Astrocyte (in vitro differentiated cells and primary cell): ENCODE results near the gene THADA. TPM values are rescaled to one million over a fixed set of nuclear protein-coding genes. Genes with fewer than 3 reads are reported as not detected.
A peak's percentile ranks its signal among the peaks of the same experiment; 100 is the strongest.

Source experiments
- DNase-seq: peaks from one replicate; pipeline ENCODE4 v3.0.0-alpha.2; 2010; ENCODE audit warnings: low read depth
- FAIRE-seq: peaks from 2 replicates; lab custom pipeline; 2011; peaks lifted over from hg19 to GRCh38; lab: Jason Lieb, UNC
- H2AFZ ChIP-seq: 2 replicates; pipeline ENCODE4 v1.6.0; 2012; ENCODE audit warnings: low read depth, low read length, inconsistent platforms
- H3K27ac ChIP-seq: 2 replicates; pipeline ENCODE4 v1.5.1; 2011; ENCODE audit warnings: low read depth, low read length, inconsistent platforms
- H3K27me3 ChIP-seq: 2 replicates; pipeline ENCODE4 v1.6.0; 2011; ENCODE audit warnings: low read length, inconsistent platforms; ENCODE audit not compliant: insufficient read depth
- H3K36me3 ChIP-seq: 2 replicates; pipeline ENCODE4 v1.5.1; 2011; ENCODE audit warnings: low read length, inconsistent platforms; ENCODE audit not compliant: insufficient read depth
- H3K4me1 ChIP-seq: 2 replicates; pipeline ENCODE4 v1.5.1; 2011; ENCODE audit warnings: low read length, inconsistent platforms; ENCODE audit not compliant: insufficient read depth
- H3K4me2 ChIP-seq: 2 replicates; pipeline ENCODE4 v1.6.0; 2012; ENCODE audit warnings: low read length, inconsistent platforms
- H3K4me3 ChIP-seq: 2 replicates; pipeline ENCODE4 v1.5.1; 2011; ENCODE audit warnings: low read depth, mild to moderate bottlenecking, low read length, inconsistent platforms; ENCODE audit not compliant: insufficient read depth
- H3K79me2 ChIP-seq: 2 replicates; pipeline ENCODE4 v1.6.0; 2012; ENCODE audit warnings: mild to moderate bottlenecking, low read length, inconsistent platforms; ENCODE audit not compliant: insufficient read depth
- H3K9ac ChIP-seq: 2 replicates; pipeline ENCODE4 v1.6.0; 2012; ENCODE audit warnings: mild to moderate bottlenecking, low read length, inconsistent platforms
- H3K9me3 ChIP-seq: 2 replicates; pipeline ENCODE4 v1.5.1; 2012; ENCODE audit warnings: low read depth, mild to moderate bottlenecking, low read length, inconsistent platforms; ENCODE audit not compliant: insufficient read depth
- H4K20me1 ChIP-seq: 2 replicates; pipeline ENCODE4 v1.6.0; 2012; ENCODE audit warnings: low read length, inconsistent platforms; ENCODE audit not compliant: insufficient read depth
- H3K27ac Mint-ChIP-seq: one replicate; pipeline ENCODE4 v1.8.0; 2021; ENCODE audit warnings: mild to moderate bottlenecking, mixed read lengths; ENCODE audit not compliant: unreplicated experiment
- H3K27me3 Mint-ChIP-seq: one replicate; pipeline ENCODE4 v1.8.0; 2021; ENCODE audit warnings: low read depth, mixed read lengths; ENCODE audit not compliant: unreplicated experiment
- H3K36me3 Mint-ChIP-seq: one replicate; pipeline ENCODE4 v1.8.0; 2021; ENCODE audit warnings: low read depth, mixed read lengths; ENCODE audit not compliant: unreplicated experiment
- H3K4me1 Mint-ChIP-seq: one replicate; pipeline ENCODE4 v1.8.0; 2021; ENCODE audit warnings: low read depth, mixed read lengths; ENCODE audit not compliant: unreplicated experiment
- H3K4me3 Mint-ChIP-seq: one replicate; pipeline ENCODE4 v1.8.0; 2021; ENCODE audit warnings: mild to moderate bottlenecking, moderate library complexity, mixed read lengths; ENCODE audit not compliant: unreplicated experiment
- H3K9me3 Mint-ChIP-seq: one replicate; pipeline ENCODE4 v1.8.0; 2021; ENCODE audit warnings: mild to moderate bottlenecking, mixed read lengths; ENCODE audit not compliant: unreplicated experiment
- CTCF ChIP-seq: IDR thresholded peaks from 2 replicates; pipeline ENCODE4 v1.5.1; 2011; ENCODE audit warnings: low read depth, mild to moderate bottlenecking, inconsistent platforms, low read length, moderate library complexity; ENCODE audit not compliant: insufficient read depth
- EZH2 ChIP-seq: IDR thresholded peaks from 2 replicates; pipeline ENCODE4 v1.6.1; 2012; ENCODE audit warnings: mild to moderate bottlenecking, low read length, inconsistent platforms; ENCODE audit not compliant: insufficient read depth
- total RNA-seq: library from RNA; stranded (reverse); gene quantifications from 2 replicates; pipeline ENCODE4 v1.2.1, GENCODE V29; 2021

THADA gene
- total RNA-seq, 1 donor from 2014 or later: 16.2 TPM

DNA sequence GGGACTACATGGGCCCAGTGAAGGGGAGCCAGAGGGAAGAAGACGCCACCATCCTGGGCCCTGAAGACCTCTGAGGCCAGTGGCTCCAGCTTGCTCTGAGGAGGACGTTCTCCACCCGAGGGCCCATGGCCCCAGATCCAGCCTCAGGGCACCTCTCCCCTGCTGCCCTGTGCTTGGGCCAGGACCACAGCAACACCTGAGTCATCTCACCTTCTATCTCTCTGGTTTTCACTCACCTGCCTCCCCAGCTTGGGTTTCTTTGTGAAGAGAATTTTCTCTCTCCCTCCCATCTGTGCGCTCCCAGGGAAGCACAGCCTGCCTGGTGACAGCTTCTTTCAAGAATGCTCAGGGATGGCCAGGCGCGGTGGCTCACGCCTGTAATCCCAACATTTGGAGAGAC is 389.2 kb downstream of the THADA start:
- Histone ChIP-seq H3K36me3 (no peaks in the 10 kb centered on the region), H3K27me3 (no peaks in the 10 kb centered on the region), H3K9ac (no peak overlapping the region), H3K4me2 (no peak overlapping the region), H3K4me3 (no peak overlapping the region), H3K4me1 (no peaks in the 10 kb centered on the region), H2AFZ (no peak overlapping the region), H4K20me1 (no peaks in the 10 kb centered on the region), H3K79me2 (no peaks in the 10 kb centered on the region), H3K9me3 (no peaks in the 10 kb centered on the region), H3K27ac (no peak overlapping the region)
- DNase-seq (no peak), FAIRE-seq (no peak)
- peaks cover 20% of the 10 kb centered on the region for H3K27me3 Mint-ChIP-seq
- no peak overlapping the region for H3K4me3 Mint-ChIP-seq
- peak overlapping the region; percentile 58 for H3K27ac Mint-ChIP-seq
- H3K36me3 Mint-ChIP-seq: no peaks in the 10 kb centered on the region
- TF ChIP-seq EZH2 (no peak), CTCF (no peak)
- H3K4me1 Mint-ChIP-seq: peaks cover 2% of the 10 kb centered on the region
- H3K9me3 Mint-ChIP-seq: no peaks in the 10 kb centered on the region

DNA sequence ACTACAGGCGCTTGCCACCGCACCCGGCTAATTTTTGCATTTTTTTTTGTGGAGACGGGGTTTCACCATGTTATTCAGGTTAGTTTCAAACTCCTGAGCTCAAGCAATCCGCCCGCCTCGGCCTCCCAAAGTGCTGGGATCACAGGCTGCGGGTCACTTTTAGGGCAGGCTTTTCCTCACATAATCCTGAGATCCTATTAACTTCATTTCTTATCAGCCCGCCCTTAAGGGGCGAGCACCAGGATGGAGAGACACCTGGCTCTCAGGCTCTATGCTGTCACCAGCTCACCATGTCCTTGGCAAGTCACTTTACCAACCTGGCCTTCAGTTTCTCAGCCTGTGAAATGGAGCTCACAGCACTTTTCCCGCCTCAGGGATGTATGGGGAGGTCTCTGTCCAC is 392.5 kb downstream of the THADA start:
- TF ChIP-seq CTCF: no peak
- no peak overlapping the region for H3K4me3 ChIP-seq
- Mint-ChIP-seq H3K27ac (no peak overlapping the region), H3K9me3 (no peaks in the 10 kb centered on the region), H3K27me3 (peaks cover 18% of the 10 kb centered on the region), H3K36me3 (no peaks in the 10 kb centered on the region), H3K4me1 (peaks cover 3% of the 10 kb centered on the region), H3K4me3 (no peak overlapping the region)
- H3K79me2 ChIP-seq: no peaks in the 10 kb centered on the region
- no peak for FAIRE-seq
- no peaks in the 10 kb centered on the region for H3K9me3 ChIP-seq
- DNase-seq: no peak
- H3K4me2 ChIP-seq: no peak overlapping the region
- no peaks in the 10 kb centered on the region for H3K27me3 ChIP-seq
- no peak overlapping the region for H3K27ac ChIP-seq
- no peaks in the 10 kb centered on the region for H4K20me1 ChIP-seq
- H3K4me1 ChIP-seq: peaks cover 6% of the 10 kb centered on the region
- no peaks in the 10 kb centered on the region for H3K36me3 ChIP-seq
- H3K9ac ChIP-seq: no peak overlapping the region
- no peak overlapping the region for H2AFZ ChIP-seq

DNA sequence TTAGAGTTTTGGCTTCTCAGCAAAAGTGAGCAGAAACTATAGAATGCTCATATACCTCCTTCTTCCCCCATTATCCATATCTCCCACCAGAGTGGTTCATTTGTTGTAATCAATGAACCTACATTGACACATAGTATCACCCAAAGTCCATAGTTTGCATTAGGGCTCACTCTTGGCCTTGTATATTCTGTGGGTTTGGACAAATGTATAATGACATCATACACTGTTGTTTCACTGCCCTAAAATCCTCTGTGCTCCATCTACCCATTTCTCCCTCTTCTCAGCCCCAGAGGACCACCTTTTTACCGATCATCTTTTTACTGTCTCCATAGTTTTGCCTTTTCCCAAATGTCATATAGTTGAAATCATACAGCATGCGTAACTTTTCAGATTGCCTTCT is 393.5 kb downstream of the THADA start:
- Histone ChIP-seq H3K27ac (no peak overlapping the region), H3K4me3 (no peak overlapping the region), H3K9me3 (no peaks in the 10 kb centered on the region), H3K9ac (no peak overlapping the region), H3K4me2 (no peak overlapping the region), H4K20me1 (no peaks in the 10 kb centered on the region), H3K27me3 (no peaks in the 10 kb centered on the region), H3K36me3 (no peaks in the 10 kb centered on the region), H2AFZ (no peak overlapping the region), H3K79me2 (no peaks in the 10 kb centered on the region), H3K4me1 (peaks cover 6% of the 10 kb centered on the region)
- DNase-seq (no peak), FAIRE-seq (no peak)
- no peaks in the 10 kb centered on the region for H3K36me3 Mint-ChIP-seq
- no peak overlapping the region for H3K4me3 Mint-ChIP-seq
- peaks cover 14% of the 10 kb centered on the region for H3K27me3 Mint-ChIP-seq
- no peak overlapping the region for H3K27ac Mint-ChIP-seq
- H3K9me3 Mint-ChIP-seq: no peaks in the 10 kb centered on the region
- H3K4me1 Mint-ChIP-seq: peaks cover 6% of the 10 kb centered on the region
- TF ChIP-seq CTCF: no peak
- TF ChIP-seq EZH2: no peak
